GM19395 (cell line): ENCODE results near the gene TMC1.
"Not testable (repeated sequence)": the region's sequence is repeated elsewhere in the genome, so short reads cannot be mapped to it uniquely, and the experiment has no call there.

Experiments
- ATAC-seq: cut with Tn5 transposase; IDR thresholded peaks from one replicate; pipeline ENCODE4 v1.9.1; 2021; ENCODE audit warnings: mild to moderate bottlenecking, moderate library complexity; ENCODE audit not compliant: unreplicated experiment

Gene TMC1

GRCh38 chr9:72809586-72809985, 288.2 kb downstream of the TMC1 start:
- no peak for ATAC-seq

GRCh38 chr9:72812559-72813111, 291.2 kb downstream of the TMC1 start:
- no peak for ATAC-seq

GRCh38 chr9:72813544-72813943, 292.1 kb downstream of the TMC1 start:
- no peak for ATAC-seq

GRCh38 chr9:72814083-72814597, 292.7 kb downstream of the TMC1 start:
- ATAC-seq = no peak

GRCh38 chr9:72816666-72817065, 295.3 kb downstream of the TMC1 start:
- ATAC-seq = no peak

GRCh38 chr9:72817413-72817812, 296.0 kb downstream of the TMC1 start:
- no peak for ATAC-seq

DNA sequence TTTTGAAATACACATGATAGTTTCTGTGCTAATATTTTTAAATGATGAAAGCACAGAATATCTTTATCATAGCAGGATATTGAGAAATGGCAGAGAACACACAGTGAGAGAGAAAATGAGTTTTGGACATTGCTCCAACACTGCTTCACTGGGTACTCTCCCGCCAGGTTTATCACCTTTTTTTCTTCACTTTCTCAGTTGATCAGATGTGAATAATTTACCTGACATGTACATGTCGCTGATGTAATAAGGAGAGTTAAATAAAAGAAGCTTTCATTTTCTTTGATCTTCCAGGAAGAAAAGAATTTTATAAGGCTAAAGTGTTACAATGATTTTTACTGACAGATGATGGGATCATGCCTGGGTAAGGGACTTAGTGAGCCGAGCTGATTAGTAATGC, 297.0 kb downstream of the TMC1 start:
- ATAC-seq = no peak

DNA sequence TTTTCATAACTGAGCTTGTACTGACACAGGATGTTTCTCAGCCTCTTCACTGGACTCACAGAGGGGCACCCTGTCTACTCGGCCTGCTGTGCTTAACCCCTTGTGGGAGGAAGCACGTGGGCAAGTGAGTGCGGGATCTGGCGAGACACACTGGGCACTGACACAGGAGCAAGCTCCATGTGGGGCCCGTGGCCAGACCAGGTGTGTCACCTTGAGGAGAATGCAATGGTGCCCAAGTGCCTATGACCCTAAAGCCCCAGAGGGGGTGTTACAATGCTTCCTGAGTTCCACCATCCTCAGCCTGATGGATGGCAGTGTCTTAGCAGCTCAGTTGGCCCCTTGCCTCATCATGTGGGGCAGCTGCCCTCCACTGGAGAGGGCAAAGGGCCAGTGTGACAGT, 302.6 kb downstream of the TMC1 start:
- ATAC-seq = no peak

DNA sequence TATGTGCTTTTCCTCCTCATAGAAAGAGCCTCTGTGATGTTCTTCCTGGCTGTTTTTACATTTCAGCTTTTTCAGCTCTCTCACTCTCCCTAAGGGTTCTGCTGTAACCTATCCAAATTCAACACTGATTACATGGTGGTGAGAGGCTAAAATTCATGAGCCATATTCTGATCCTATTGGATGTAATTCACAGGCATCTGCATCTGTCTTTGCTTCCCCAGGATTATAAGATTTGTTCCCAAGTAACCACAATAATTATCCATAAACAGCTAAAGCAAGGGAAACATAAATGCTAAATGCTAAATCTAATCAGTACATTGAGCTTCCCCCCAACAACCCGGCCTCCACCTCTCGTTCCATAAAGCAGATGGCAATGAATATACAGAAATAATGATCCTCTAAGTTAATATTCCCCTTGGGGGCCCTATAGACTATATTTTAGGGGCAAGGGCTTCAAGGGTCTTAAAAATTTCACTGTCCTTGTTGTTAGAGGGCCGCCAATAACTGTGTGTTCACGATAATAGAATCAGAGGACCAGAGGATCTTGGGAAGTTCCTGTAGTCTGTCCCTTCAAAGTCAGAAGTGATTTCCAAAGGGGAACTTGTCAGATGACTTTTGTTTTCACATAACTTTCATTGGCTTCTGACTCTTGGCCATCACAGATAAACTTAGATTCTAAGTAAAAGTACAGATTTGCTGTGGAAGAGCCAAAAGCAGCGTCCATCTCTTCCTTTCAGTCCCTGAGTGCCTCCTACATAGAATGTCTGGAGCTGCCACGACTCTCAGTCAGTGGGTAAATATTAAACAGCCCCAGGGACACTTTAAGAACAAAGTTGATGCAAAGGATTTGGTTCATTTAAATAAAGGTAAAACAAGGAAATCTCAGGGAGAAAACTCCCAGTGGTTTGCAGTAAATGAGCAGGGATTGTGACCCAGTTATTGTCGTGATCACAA, 305.9 kb downstream of the TMC1 start:
- ATAC-seq = no peak

GRCh38 chr9:72827950-72828731, 306.7 kb downstream of the TMC1 start:
- ATAC-seq = no peak

GRCh38 chr9:72834994-72835393, 313.6 kb downstream of the TMC1 start:
- no peak for ATAC-seq

- ATAC-seq = no peak
These were observed 315.4 kb downstream of the TMC1 start for GRCh38 chr9:72836790-72837189.

- no peak for ATAC-seq
These were observed 317.7 kb downstream of the TMC1 start for GRCh38 chr9:72839085-72839484.

GRCh38 chr9:72843520-72844439, 322.4 kb downstream of the TMC1 start:
- no peak for ATAC-seq

- no peak for ATAC-seq
These were observed 323.0 kb downstream of the TMC1 start for GRCh38 chr9:72844440-72844768.

- ATAC-seq = not testable (repeated sequence)
These were observed 323.6 kb downstream of the TMC1 start for GRCh38 chr9:72845052-72845451.

GRCh38 chr9:72850209-72850608, 328.8 kb downstream of the TMC1 start:
- not testable (repeated sequence) for ATAC-seq

DNA sequence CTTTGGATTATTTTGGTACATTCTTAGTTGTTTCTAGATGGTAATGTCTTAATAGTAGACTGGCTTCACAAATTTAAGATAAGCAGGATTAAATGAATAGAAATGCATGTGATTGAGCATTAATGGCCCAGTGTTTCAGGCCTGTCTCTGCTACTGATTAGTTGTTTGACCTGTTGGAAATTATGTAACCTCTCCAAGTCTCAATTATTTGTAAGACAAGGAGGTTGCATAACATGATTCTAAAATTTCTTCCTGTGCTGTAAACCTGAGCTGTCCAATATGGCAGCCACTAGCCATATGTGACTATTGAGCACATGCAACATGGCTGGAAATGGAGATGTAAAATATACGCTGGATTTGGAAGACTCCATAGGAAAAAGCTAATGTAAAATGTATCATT, 333.9 kb downstream of the TMC1 start:
- ATAC-seq = no peak

- no peak for ATAC-seq
These were observed 334.6 kb downstream of the TMC1 start for GRCh38 chr9:72855890-72856523.
